GM21786 (cell line): ENCODE results near the gene SLC35C1.
"Not testable (repeated sequence)": the region's sequence is repeated elsewhere in the genome, so short reads cannot be mapped to it uniquely, and the experiment has no call there.

ENCODE experiments used
- ATAC-seq: cut with Tn5 transposase; IDR thresholded peaks from one replicate; pipeline ENCODE4 v1.9.1; 2021; ENCODE audit not compliant: unreplicated experiment

Gene SLC35C1

GRCh38 chr11:45810431-45811108 lies 5.6 kb downstream of the SLC35C1 start:
- no peak for ATAC-seq

DNA sequence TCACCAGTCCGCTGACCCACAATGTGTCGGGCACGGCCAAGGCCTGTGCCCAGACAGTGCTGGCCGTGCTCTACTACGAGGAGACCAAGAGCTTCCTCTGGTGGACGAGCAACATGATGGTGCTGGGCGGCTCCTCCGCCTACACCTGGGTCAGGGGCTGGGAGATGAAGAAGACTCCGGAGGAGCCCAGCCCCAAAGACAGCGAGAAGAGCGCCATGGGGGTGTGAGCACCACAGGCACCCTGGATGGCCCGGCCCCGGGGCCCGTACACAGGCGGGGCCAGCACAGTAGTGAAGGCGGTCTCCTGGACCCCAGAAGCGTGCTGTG lies 6.1 kb downstream of the SLC35C1 start:
- no peak for ATAC-seq

DNA sequence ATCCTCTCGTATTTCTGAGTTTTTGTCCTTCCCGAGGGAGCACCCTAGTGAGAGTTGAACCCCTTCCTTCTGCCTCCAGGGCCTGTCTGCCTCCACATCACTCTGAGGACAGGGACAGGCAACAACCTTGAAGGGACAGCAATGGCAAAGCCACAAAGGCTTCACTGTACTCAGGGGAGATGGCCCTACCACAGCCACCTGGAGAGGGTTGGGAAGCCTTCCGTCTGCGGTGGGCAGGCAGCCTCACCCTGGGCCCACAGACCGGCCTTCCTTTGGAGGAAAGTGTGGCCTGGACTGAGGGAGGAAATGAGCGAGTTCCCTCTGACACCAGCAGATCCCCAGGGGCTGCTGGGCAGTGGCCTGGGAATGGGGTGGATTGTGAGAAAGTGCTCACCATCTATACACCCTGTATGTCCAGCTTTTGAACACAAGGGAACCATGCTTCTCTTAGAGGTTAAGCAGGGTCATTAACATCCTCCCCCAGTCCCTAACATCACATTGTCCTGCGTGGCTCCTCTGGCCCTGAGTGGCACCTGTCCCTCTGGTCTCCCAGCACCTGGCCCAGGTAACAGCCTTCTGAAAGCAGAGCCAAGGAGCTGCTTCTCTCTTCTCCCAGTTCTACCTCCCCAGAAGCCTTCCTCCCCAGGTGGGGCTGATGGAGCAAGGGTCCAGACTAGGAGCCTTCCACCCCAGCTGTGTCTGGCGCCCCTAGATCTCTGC lies 6.8 kb downstream of the SLC35C1 start:
- ATAC-seq = no peak

GRCh38 chr11:45812581-45813548 lies 7.9 kb downstream of the SLC35C1 start:
- no peak for ATAC-seq

DNA sequence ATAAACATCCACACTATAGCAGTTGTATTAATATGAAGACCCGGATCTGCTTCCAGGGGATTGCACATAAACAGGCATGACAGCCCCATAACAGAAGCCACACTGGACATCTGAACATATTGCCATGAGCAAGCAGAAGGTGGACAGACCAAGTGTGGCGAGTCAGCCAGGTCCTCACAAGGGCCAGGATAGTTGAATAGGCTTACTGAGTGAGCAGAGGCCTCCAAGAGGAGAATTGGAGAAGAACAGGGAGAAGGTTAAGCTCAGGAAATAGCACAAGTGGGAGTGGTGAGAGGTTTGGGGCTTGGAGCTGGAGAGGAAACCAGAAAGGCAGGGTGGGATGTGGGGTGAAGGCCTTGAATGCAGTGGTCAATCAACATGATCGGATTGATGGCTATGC lies 10.8 kb downstream of the SLC35C1 start:
- ATAC-seq = no peak

- ATAC-seq = no peak
Observed at GRCh38 chr11:45816614-45817013, 11.7 kb downstream of the SLC35C1 start.

GRCh38 chr11:45817191-45817590 lies 12.2 kb downstream of the SLC35C1 start:
- peak; percentile 94 for ATAC-seq

DNA sequence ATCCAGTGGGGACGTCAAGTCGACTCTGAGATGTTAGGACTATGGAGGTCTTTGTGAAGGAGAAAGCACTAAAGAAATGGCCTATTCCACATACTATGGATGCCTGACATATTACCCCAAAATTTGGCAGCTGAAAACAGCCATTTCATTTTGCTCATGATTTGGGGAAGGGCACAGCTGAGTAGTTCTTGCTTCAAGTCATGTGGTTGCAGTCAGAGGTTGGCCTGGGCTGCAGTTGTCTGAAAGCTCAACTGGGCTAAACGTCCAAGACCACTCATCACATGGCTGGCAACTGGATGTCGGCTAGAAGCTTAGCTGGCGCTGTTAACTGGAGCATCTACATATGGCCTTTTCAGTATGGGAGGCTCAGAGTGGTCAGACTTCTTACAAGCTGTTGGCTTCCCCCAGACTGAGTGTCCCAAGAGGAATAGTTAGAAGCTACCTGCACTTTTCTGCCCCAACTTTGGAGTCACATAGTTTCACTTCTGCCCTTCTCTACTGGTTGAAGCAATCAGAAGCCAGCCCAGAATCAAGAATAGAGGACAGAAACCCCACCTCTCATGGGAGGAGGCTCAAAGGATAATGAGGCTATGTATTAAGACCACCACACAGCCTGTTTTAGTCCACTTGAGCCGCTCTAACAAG lies 14.1 kb downstream of the SLC35C1 start:
- ATAC-seq = no peak

GRCh38 chr11:45820211-45820857 lies 15.4 kb downstream of the SLC35C1 start:
- ATAC-seq = no peak

- not testable (repeated sequence) for ATAC-seq
Observed at GRCh38 chr11:45826492-45826891, 21.5 kb downstream of the SLC35C1 start.

DNA sequence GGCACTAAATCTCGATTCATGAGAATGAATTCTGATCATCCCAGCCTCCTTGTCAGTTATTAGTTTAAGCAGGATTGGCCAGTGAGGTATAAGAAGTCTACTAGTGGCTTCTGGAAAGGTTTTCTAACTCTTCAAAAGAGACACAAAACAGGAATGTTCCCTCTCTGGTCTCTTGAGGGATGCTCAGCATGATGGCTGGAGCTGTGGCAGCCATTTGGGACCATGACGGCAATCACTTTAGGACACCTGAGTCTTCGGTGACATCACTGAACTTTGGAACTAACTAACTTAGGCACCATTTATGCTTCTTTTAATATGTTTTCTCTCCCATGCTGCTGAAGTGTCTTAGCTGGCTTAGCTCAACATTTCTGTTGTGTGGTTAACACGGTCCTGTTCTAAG lies 22.2 kb downstream of the SLC35C1 start:
- ATAC-seq = no peak

DNA sequence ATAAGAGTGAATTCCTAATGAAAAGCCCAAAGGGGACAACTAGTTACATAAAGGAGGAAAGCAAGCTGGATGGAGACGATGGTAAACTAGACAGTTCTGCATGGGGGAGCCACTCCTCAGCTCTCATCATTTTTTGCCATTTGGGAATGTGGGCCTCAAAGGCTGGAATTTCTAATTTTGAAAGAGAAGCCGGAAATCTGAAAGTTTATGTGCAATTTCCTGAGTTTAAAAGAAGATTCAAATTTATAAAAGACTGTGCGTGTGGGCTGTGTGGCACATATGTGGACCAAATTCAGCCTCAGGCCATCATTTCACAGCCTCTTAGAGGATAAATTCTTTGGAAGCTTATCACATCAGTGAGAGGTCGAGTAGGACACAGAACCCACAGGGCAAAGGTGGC lies 24.0 kb downstream of the SLC35C1 start:
- no peak for ATAC-seq

GRCh38 chr11:45830596-45830995 lies 25.6 kb downstream of the SLC35C1 start:
- no peak for ATAC-seq

DNA sequence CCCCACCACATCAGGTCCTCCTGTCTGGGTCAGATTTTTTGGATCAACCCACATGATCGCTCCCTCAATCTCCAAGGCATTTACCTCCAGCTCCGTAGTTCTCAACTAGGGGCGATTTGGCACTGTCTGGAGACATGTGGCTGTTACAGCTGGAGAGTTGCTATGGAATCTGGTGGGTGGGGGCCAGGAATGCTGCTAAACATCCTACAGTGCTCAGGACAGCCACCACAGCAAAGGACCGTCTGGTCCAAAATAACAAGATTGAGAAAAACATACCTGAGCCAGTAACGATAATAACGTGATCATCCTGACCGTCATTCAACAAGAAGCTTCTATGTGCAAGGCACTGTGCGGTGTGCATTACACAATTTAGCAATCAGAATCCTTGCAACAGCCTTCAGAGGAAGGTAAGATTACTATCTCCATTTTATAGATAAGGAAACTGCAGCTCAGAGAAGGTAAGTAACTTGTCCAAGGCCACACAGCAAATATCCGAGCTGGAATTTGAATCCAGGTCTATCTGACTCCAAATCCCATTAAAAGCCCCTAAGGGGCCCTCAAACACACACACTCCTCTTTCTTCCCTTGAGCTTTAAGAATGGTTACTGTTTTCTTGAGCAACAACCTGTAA lies 28.0 kb downstream of the SLC35C1 start:
- ATAC-seq = no peak

- no peak for ATAC-seq
Observed at GRCh38 chr11:45833761-45834160, 28.8 kb downstream of the SLC35C1 start.

DNA sequence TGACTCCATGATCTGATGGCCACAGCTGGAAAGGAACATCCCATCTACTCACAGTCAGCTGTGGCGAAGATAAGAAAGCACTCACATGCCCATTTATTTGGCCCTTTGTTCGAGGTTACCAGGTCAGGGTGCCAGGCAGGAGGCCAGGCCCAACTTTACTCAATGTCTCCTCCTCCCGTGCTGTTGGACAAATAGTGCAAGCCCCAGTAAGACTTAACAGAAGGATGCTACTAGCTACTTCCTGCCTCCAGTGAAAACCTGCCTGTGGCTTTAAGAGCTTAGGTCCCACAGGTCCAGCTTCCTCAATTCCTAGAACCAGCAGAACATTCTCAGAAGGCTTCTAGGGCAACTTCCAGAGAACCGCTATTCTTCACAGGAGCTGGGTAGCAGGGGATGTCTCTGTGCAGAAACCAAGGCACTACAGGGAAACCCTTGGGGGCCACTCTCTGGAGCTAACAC lies 29.4 kb downstream of the SLC35C1 start:
- no peak for ATAC-seq

DNA sequence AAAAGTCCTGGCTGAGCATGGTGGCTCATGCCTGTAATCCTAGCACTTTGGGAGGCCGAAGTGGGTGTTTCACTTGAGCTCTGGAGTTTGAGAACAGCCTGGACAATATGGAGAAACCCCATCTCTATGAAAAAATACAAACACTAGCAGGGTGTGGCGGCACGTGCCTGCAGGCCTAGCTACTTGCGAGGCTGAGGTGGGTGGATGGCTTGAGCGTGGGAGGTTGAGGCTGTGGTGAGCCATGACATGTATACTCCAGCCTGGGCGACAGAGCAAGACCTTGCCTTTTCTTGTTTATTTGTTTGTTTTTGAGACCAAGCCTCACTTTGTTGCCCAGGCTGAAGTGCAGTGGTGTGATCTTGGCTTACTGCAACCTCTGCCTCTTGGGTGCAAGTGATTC lies 34.3 kb downstream of the SLC35C1 start:
- ATAC-seq = no peak

- not testable (repeated sequence) for ATAC-seq
Observed at GRCh38 chr11:45840251-45840650, 35.3 kb downstream of the SLC35C1 start.

- no peak for ATAC-seq
Observed at GRCh38 chr11:45843158-45843924, 38.4 kb downstream of the SLC35C1 start.
